C4-2B (cell line): ENCODE measurements around the gene SMARCE1.

Experiments
- H3K27ac ChIP-seq: fragments of 450-650 bp; 2 replicates; pipeline ENCODE4 v1.5.1; 2017
- ZFX ChIP-seq: fragments of 450-650 bp; IDR thresholded peaks from 2 replicates; pipeline ENCODE4 v1.6.1; 2017
- TF ChIP-seq, protein P1 (sequence below): fragments of 450-650 bp; conservative IDR thresholded peaks from 2 replicates; pipeline ENCODE4 v1.5.1; 2017; ENCODE audit warnings: mild to moderate bottlenecking

SMARCE1 gene

DNA sequence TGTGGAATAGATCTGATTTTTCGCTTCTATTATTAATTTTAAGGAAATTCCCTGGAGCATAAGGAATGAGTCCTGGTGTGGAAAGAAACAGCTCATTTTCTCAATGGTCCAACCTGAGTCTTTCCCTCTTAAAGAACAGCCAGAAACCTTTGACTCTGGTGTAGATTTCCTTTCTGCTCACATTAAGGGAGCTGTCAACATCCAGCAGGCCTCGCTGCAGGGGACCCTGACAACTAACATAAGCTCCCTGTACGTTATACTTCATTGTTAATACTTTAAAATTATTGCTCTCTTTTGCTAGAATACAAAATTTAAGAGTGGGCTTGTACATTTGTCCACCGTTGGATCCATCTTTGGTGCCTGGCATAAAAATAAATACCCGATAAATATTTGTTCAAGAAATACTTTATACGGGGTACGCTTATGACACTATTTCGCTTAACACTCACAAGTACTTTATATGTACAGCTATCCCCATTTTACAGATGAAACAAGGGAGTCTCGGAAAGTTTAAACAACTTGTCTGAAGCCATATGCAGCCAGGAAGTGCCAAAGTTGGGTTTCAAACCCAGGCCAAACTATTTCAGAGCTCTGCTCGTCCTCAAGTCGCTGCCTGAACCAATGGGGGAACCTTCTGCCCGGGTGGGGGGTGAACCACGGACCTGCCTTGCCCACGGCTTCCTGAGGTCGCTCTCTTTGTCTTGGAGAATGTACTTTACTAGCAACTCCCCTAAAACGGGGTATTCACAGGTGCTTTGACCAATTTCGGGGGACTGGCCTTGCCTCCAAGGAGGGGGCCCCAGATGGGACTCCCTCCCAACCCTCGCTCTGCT lies 611 bp downstream of the SMARCE1 start:
- H3K27ac ChIP-seq: peak overlapping the region; percentile 96
- TF ChIP-seq, protein P1, sequence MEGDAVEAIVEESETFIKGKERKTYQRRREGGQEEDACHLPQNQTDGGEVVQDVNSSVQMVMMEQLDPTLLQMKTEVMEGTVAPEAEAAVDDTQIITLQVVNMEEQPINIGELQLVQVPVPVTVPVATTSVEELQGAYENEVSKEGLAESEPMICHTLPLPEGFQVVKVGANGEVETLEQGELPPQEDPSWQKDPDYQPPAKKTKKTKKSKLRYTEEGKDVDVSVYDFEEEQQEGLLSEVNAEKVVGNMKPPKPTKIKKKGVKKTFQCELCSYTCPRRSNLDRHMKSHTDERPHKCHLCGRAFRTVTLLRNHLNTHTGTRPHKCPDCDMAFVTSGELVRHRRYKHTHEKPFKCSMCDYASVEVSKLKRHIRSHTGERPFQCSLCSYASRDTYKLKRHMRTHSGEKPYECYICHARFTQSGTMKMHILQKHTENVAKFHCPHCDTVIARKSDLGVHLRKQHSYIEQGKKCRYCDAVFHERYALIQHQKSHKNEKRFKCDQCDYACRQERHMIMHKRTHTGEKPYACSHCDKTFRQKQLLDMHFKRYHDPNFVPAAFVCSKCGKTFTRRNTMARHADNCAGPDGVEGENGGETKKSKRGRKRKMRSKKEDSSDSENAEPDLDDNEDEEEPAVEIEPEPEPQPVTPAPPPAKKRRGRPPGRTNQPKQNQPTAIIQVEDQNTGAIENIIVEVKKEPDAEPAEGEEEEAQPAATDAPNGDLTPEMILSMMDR: no peak
- TF ChIP-seq ZFX: no peak

GRCh38 chr17:40645943-40646342 lies 1.7 kb downstream of the SMARCE1 start:
- no peak overlapping the region for H3K27ac ChIP-seq
- TF ChIP-seq, protein P1: no peak
- TF ChIP-seq ZFX: no peak

- H3K27ac ChIP-seq: no peak overlapping the region
- TF ChIP-seq ZFX: no peak
- TF ChIP-seq, protein P1: no peak
Observed at GRCh38 chr17:40645291-40645690, 2.3 kb downstream of the SMARCE1 start.

GRCh38 chr17:40637931-40638330 lies 9.7 kb downstream of the SMARCE1 start:
- no peak overlapping the region for H3K27ac ChIP-seq
- no peak for TF ChIP-seq ZFX
- TF ChIP-seq, protein P1: no peak

DNA sequence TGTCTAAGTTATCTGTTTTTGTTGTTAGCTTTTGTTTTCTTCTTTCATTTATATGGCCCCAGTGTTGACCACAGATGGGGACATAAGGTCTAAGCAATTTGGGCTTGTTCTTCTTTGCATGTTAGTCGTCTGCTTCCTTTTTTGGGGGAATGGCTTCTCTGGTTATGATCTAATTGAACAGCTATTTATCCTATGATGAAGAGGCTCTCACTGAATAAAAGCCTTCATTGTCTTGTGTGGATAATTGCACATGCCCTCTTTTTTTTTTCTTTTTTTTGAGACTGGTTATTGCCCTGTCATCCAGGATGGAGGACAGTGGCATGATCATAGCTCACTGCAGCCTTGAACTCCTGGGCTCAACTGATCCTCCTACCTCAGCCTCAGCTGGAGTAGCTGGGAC lies 13.7 kb downstream of the SMARCE1 start:
- H3K27ac ChIP-seq: no peak overlapping the region
- TF ChIP-seq, protein P1: no peak
- TF ChIP-seq ZFX: no peak

GRCh38 chr17:40632216-40632615 lies 15.4 kb downstream of the SMARCE1 start:
- no peak for TF ChIP-seq ZFX
- TF ChIP-seq, protein P1: no peak
- no peak overlapping the region for H3K27ac ChIP-seq

DNA sequence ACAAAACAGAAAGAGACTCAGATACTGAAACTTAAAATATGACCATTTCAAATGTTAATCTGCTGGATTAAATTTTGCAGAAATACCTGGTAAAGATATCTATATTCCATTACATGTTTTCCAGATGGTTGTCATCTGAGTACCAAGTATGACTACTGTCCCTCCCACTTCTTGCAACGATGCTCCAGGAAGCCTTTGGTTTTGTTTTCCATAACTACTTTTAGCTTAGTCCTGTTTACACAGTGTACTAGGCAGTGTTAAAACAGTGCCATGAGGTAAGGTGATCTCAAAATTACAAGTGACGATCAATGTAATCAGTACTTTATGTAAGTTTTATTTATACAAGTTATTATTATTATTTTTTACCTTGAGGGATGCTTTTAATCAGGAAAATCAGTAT lies 17.8 kb downstream of the SMARCE1 start:
- no peak overlapping the region for H3K27ac ChIP-seq
- TF ChIP-seq, protein P1: no peak
- TF ChIP-seq ZFX: no peak
